ENCODE results near the gene FAM120A.

DNA sequence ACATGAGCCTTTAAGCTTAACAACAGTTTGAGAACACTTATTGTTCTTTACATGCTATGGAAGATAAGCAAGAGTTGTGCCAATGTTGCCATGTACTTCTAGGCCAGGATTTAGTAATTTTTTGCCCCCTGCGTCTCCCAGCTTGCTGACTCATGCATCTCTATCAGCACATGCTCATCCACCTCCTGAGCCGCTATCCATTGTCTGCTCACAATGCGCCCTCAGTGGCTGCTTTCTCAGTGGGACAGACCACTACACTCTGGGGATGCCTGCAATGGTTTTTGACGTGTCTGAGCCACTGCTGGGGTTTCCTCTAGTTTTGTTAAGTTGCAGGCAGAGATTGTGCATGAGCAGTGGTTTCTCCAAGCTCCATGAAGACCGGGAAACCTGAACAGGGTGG lies 74.0 kb downstream of the FAM120A start:
- TF ChIP-seq, protein P1, sequence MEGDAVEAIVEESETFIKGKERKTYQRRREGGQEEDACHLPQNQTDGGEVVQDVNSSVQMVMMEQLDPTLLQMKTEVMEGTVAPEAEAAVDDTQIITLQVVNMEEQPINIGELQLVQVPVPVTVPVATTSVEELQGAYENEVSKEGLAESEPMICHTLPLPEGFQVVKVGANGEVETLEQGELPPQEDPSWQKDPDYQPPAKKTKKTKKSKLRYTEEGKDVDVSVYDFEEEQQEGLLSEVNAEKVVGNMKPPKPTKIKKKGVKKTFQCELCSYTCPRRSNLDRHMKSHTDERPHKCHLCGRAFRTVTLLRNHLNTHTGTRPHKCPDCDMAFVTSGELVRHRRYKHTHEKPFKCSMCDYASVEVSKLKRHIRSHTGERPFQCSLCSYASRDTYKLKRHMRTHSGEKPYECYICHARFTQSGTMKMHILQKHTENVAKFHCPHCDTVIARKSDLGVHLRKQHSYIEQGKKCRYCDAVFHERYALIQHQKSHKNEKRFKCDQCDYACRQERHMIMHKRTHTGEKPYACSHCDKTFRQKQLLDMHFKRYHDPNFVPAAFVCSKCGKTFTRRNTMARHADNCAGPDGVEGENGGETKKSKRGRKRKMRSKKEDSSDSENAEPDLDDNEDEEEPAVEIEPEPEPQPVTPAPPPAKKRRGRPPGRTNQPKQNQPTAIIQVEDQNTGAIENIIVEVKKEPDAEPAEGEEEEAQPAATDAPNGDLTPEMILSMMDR (IDR thresholded peaks at IDR 0.05): no peak
- no peak for TF ChIP-seq POLR2A (IDR thresholded peaks at IDR 0.05)

Data from body of pancreas (tissue), 4 donors.